ENCODE measurements around the gene CTSH. TPM values are rescaled to one million over a fixed set of nuclear protein-coding genes. Genes with fewer than 3 reads are reported as not detected.

The CTSH gene
- total RNA-seq, 2 donors from 2014 or later, result 61.9 to 101 TPM

DNA sequence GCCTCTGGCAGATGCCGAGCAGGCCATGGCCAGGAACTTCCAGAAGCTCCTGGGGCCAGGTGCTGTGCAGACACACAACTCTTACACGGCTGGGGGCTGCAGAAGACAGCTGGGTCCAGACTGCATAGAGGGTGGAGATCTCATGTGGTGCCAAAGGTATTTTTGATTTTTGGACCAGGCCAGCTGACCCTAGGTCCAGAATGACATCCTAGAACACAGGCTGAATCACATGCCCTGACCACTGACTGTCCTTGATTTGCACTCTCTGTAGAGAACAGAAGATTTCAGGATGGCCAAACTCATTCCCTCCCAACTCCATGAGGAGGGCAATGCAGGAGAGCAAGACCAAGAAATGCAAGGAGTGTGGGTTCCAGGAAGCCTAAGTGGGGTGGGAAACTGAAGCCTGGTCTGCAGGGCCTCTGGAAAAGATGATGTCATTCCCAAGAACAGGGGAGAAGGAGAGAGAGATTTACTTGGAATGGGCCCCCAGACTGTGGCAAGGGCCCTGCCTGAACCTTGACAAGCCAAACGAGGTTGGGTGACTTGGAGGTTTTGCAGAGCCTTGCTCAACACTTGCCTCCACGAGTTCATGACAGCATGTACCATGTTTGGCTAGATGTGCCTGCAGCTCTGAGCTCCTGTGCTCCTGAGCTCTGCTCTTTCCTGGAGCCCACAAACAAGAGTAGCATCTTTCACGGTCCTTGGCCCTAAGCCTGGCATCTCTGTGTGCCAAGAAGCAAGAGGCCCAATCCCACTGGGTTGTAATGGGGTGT is 38.5 kb upstream of the CTSH start:
- 83 to 87% methylated on average over 3 to 5 of the region's 5 CpGs for WGBS, 2 experiments (ENCODE audit: insufficient coverage in 1 of 2, insufficient read length in 1 of 2)
- DNase-seq, result no peak
- Mint-ChIP-seq H3K4me1 (no peaks in the 10 kb centered on the region), H3K27me3 (ENCODE audit: insufficient read depth) (peaks cover 7% of the 10 kb centered on the region), H3K9me3 (no peaks in the 10 kb centered on the region), H3K36me3 (ENCODE audit: low read depth) (no peaks in the 10 kb centered on the region), H3K27ac (no peak overlapping the region), H3K4me3 (no peak overlapping the region)
- Histone ChIP-seq H3K27me3 (ENCODE audit: control insufficient read depth, insufficient read depth, low read length, poor library complexity, severe bottlenecking) (no peaks in the 10 kb centered on the region), H3K4me1 (ENCODE audit: control insufficient read depth, insufficient read depth, low read length) (no peaks in the 10 kb centered on the region), H3K9ac (ENCODE audit: extremely low read depth, low read length, poor library complexity, severe bottlenecking) (no peak overlapping the region), H3K9me3 (ENCODE audit: control insufficient read depth, low read length) (no peaks in the 10 kb centered on the region), H3K27ac (ENCODE audit: low read depth, low read length) (no peak overlapping the region), H3K36me3 (ENCODE audit: control insufficient read depth, insufficient read depth, low read length) (no peaks in the 10 kb centered on the region), H3K4me3 (ENCODE audit: low read length) (no peak overlapping the region)
- TF ChIP-seq CTCF (conservative IDR thresholded peaks at IDR 0.05), result no peak

GRCh38 chr15:78982736-78983135 is 37.9 kb upstream of the CTSH start:
- TF ChIP-seq CTCF (conservative IDR thresholded peaks at IDR 0.05), result no peak
- Histone ChIP-seq H3K4me1 (ENCODE audit: control insufficient read depth, insufficient read depth, low read length) (no peaks in the 10 kb centered on the region), H3K4me3 (ENCODE audit: low read length) (no peak overlapping the region), H3K27ac (ENCODE audit: low read depth, low read length) (no peak overlapping the region), H3K9ac (ENCODE audit: extremely low read depth, low read length, poor library complexity, severe bottlenecking) (no peak overlapping the region), H3K36me3 (ENCODE audit: control insufficient read depth, insufficient read depth, low read length) (no peaks in the 10 kb centered on the region), H3K27me3 (ENCODE audit: control insufficient read depth, insufficient read depth, low read length, poor library complexity, severe bottlenecking) (no peaks in the 10 kb centered on the region), H3K9me3 (ENCODE audit: control insufficient read depth, low read length) (no peaks in the 10 kb centered on the region)
- H3K36me3 Mint-ChIP-seq (ENCODE audit: low read depth), result no peaks in the 10 kb centered on the region
- WGBS, 2 experiments (ENCODE audit: insufficient coverage in 1 of 2, insufficient read length in 1 of 2), result 90% methylated on average over 9 to 10 of the region's 10 CpGs
- DNase-seq, result no peak
- H3K9me3 Mint-ChIP-seq, result no peaks in the 10 kb centered on the region
- peaks cover 8% of the 10 kb centered on the region for H3K27me3 Mint-ChIP-seq (ENCODE audit: insufficient read depth)
- no peak overlapping the region for H3K27ac Mint-ChIP-seq
- no peak overlapping the region for H3K4me3 Mint-ChIP-seq
- no peaks in the 10 kb centered on the region for H3K4me1 Mint-ChIP-seq

DNA sequence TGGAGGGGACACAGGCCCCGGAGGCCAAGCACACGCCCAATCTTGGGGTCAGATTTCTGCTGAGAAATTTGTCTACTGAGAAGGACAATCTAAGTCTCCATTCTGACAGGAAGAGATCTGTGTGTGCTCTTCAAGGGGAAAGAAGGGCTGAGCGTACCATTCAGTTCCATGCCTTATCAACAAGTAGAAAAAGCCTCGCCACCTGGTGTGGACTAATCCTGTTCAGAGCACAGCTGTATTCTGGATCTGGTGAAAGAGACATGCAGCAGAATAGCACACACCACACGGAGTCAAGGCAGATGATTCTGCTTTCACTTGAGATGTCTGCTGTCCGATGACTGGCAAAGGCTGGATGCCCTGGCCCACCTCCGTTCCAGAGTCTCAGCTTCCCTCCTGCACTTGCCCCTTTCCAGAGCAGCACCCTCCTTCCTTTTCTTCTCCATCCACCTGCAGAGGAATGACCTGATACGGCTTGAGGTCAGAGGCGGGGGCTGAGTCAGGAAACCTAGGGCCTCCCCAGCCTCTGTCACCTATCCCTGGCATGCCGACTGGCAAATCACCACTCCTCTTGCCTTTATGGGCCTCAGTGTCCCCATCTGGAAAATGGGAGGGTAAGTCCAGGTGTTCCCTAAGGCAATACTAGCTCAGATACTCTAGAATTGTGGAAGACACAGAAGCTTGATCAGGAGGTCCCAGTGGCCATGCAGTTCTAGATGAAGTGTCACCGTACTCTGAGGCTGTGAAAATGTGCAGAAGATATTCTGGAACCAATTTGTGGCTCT is 36.9 kb upstream of the CTSH start:
- WGBS, 2 experiments (ENCODE audit: insufficient coverage in 1 of 2, insufficient read length in 1 of 2), result 88 to 90% methylated on average over 11 of the region's 11 CpGs
- H3K4me3 ChIP-seq (ENCODE audit: low read length), result no peak overlapping the region
- H3K27ac ChIP-seq (ENCODE audit: low read depth, low read length), result no peak overlapping the region
- H3K36me3 Mint-ChIP-seq (ENCODE audit: low read depth), result no peaks in the 10 kb centered on the region
- no peaks in the 10 kb centered on the region for H3K9me3 Mint-ChIP-seq
- DNase-seq, result no peak
- no peak for TF ChIP-seq CTCF (conservative IDR thresholded peaks at IDR 0.05)
- no peaks in the 10 kb centered on the region for H3K4me1 ChIP-seq (ENCODE audit: control insufficient read depth, insufficient read depth, low read length)
- peaks cover 11% of the 10 kb centered on the region for H3K27me3 Mint-ChIP-seq (ENCODE audit: insufficient read depth)
- H3K9ac ChIP-seq (ENCODE audit: extremely low read depth, low read length, poor library complexity, severe bottlenecking), result no peak overlapping the region
- no peaks in the 10 kb centered on the region for H3K36me3 ChIP-seq (ENCODE audit: control insufficient read depth, insufficient read depth, low read length)
- no peaks in the 10 kb centered on the region for H3K9me3 ChIP-seq (ENCODE audit: control insufficient read depth, low read length)
- H3K27ac Mint-ChIP-seq, result no peak overlapping the region
- H3K4me3 Mint-ChIP-seq, result no peak overlapping the region
- no peaks in the 10 kb centered on the region for H3K4me1 Mint-ChIP-seq
- no peaks in the 10 kb centered on the region for H3K27me3 ChIP-seq (ENCODE audit: control insufficient read depth, insufficient read depth, low read length, poor library complexity, severe bottlenecking)

All from endodermal cell (in vitro differentiated cells).